IPS DF 6.9 (cell line): Measurements from ENCODE around the gene ERC2.

Experiments used
- DNase-seq: peaks from one replicate; pipeline ENCODE4 v3.0.0-alpha.2; 2013; ENCODE audit warnings: low read depth, low spot score
- H3K27ac ChIP-seq: one replicate; pipeline ENCODE4 v1.5.1; 2013; ENCODE audit warnings: low read length, control low read depth
- H3K27me3 ChIP-seq: 2 replicates; pipeline ENCODE4 v1.6.1; 2013; ENCODE audit warnings: mild to moderate bottlenecking, low read length; ENCODE audit not compliant: control insufficient read depth, insufficient read depth
- H3K36me3 ChIP-seq: 2 replicates; pipeline ENCODE4 v1.6.1; 2013; ENCODE audit warnings: low read length; ENCODE audit not compliant: control insufficient read depth, insufficient read depth
- H3K4me1 ChIP-seq: 2 replicates; pipeline ENCODE4 v1.6.1; 2013; ENCODE audit warnings: low read length; ENCODE audit not compliant: control insufficient read depth, insufficient read depth
- H3K4me3 ChIP-seq: 2 replicates; pipeline ENCODE4 v1.5.1; 2013; ENCODE audit warnings: mild to moderate bottlenecking, low read length
- H3K9me3 ChIP-seq: 2 replicates; pipeline ENCODE4 v1.6.1; 2013; ENCODE audit warnings: low read length, inconsistent platforms; ENCODE audit not compliant: control insufficient read depth, insufficient read depth
- WGBS: extraction: QIAGEN DNeasy Blood & Tissue Kit; methylation state at CpG from one replicate; pipeline ENCODE4 v1.1.7; 2013; ENCODE audit warnings: mixed read lengths, missing lambda C conversion rate; ENCODE audit not compliant: insufficient read length, insufficient coverage; 5-methylcytosine and 5-hydroxymethylcytosine counted together

ERC2 gene

GRCh38 chr3:56297281-56297840, 170.9 kb downstream of the ERC2 start:
- H3K27ac ChIP-seq = no peak overlapping the region
- H3K36me3 ChIP-seq = no peaks in the 10 kb centered on the region
- H3K4me1 ChIP-seq = no peaks in the 10 kb centered on the region
- no peaks in the 10 kb centered on the region for H3K9me3 ChIP-seq
- no CpG with 5 or more reads among the region's 3 CpGs for WGBS
- H3K27me3 ChIP-seq = no peaks in the 10 kb centered on the region
- no peak overlapping the region for H3K4me3 ChIP-seq
- no peak for DNase-seq

GRCh38 chr3:56296361-56296760, 171.9 kb downstream of the ERC2 start:
- H3K27ac ChIP-seq = no peak overlapping the region
- no CpG with 5 or more reads among the region's 5 CpGs for WGBS
- no peaks in the 10 kb centered on the region for H3K36me3 ChIP-seq
- H3K9me3 ChIP-seq = no peaks in the 10 kb centered on the region
- H3K27me3 ChIP-seq = no peaks in the 10 kb centered on the region
- DNase-seq = no peak
- H3K4me1 ChIP-seq = no peaks in the 10 kb centered on the region
- no peak overlapping the region for H3K4me3 ChIP-seq

GRCh38 chr3:56295161-56295560, 173.1 kb downstream of the ERC2 start:
- Histone ChIP-seq H3K36me3 (no peaks in the 10 kb centered on the region), H3K4me3 (no peak overlapping the region), H3K27ac (no peak overlapping the region), H3K4me1 (no peaks in the 10 kb centered on the region), H3K27me3 (no peaks in the 10 kb centered on the region), H3K9me3 (no peaks in the 10 kb centered on the region)
- WGBS = no CpG with 5 or more reads among the region's 2 CpGs
- DNase-seq = no peak

GRCh38 chr3:56294286-56294685, 174.0 kb downstream of the ERC2 start:
- no peak overlapping the region for H3K4me3 ChIP-seq
- no peaks in the 10 kb centered on the region for H3K27me3 ChIP-seq
- H3K36me3 ChIP-seq = no peaks in the 10 kb centered on the region
- DNase-seq = no peak
- H3K27ac ChIP-seq = no peak overlapping the region
- WGBS = no CpG with 5 or more reads among the region's 1 CpG
- no peaks in the 10 kb centered on the region for H3K9me3 ChIP-seq
- no peaks in the 10 kb centered on the region for H3K4me1 ChIP-seq

GRCh38 chr3:56291953-56292352, 176.3 kb downstream of the ERC2 start:
- H3K27me3 ChIP-seq = no peaks in the 10 kb centered on the region
- no peaks in the 10 kb centered on the region for H3K36me3 ChIP-seq
- H3K4me1 ChIP-seq = peaks cover 6% of the 10 kb centered on the region; the same call in 1 of the 2 replicates
- WGBS = no CpG with 5 or more reads among the region's 3 CpGs
- no peaks in the 10 kb centered on the region for H3K9me3 ChIP-seq
- H3K4me3 ChIP-seq = no peak overlapping the region
- DNase-seq = no peak
- H3K27ac ChIP-seq = no peak overlapping the region

- Histone ChIP-seq H3K9me3 (no peaks in the 10 kb centered on the region), H3K27ac (no peak overlapping the region), H3K4me3 (no peak overlapping the region), H3K36me3 (no peaks in the 10 kb centered on the region), H3K27me3 (no peaks in the 10 kb centered on the region), H3K4me1 (peaks cover 6% of the 10 kb centered on the region; the same call in 1 of the 2 replicates)
- no CpG with 5 or more reads among the region's 3 CpGs for WGBS
- DNase-seq = no peak
Measured at GRCh38 chr3:56291244-56291680, 177.0 kb downstream of the ERC2 start.

GRCh38 chr3:56290374-56290773, 177.9 kb downstream of the ERC2 start:
- no peak overlapping the region for H3K4me3 ChIP-seq
- no peaks in the 10 kb centered on the region for H3K36me3 ChIP-seq
- H3K27ac ChIP-seq = no peak overlapping the region
- no peaks in the 10 kb centered on the region for H3K9me3 ChIP-seq
- DNase-seq = no peak
- no peaks in the 10 kb centered on the region for H3K27me3 ChIP-seq
- WGBS = 100% methylated on average over 1 of the region's 2 CpGs
- peaks cover 7% of the 10 kb centered on the region; the same call in 1 of the 2 replicates for H3K4me1 ChIP-seq

- Histone ChIP-seq H3K4me1 (peaks cover 10% of the 10 kb centered on the region; the same call in 1 of the 2 replicates), H3K9me3 (no peaks in the 10 kb centered on the region), H3K27me3 (no peaks in the 10 kb centered on the region), H3K27ac (no peak overlapping the region), H3K4me3 (no peak overlapping the region), H3K36me3 (no peaks in the 10 kb centered on the region)
- WGBS = no CpG with 5 or more reads among the region's 4 CpGs
- no peak for DNase-seq
Measured at GRCh38 chr3:56288258-56288657, 180.0 kb downstream of the ERC2 start.

- no peak for DNase-seq
- peaks cover 4% of the 10 kb centered on the region; the same call in 1 of the 2 replicates for H3K4me1 ChIP-seq
- no peaks in the 10 kb centered on the region for H3K9me3 ChIP-seq
- no peaks in the 10 kb centered on the region for H3K36me3 ChIP-seq
- no peak overlapping the region for H3K4me3 ChIP-seq
- no peaks in the 10 kb centered on the region for H3K27me3 ChIP-seq
- no peak overlapping the region for H3K27ac ChIP-seq
Measured at GRCh38 chr3:56282341-56282740, 185.9 kb downstream of the ERC2 start.

- no peak overlapping the region for H3K27ac ChIP-seq
- no peaks in the 10 kb centered on the region for H3K4me1 ChIP-seq
- no peaks in the 10 kb centered on the region for H3K9me3 ChIP-seq
- H3K36me3 ChIP-seq = no peaks in the 10 kb centered on the region
- no peaks in the 10 kb centered on the region for H3K27me3 ChIP-seq
- no peak for DNase-seq
- WGBS = no CpG with 5 or more reads among the region's 1 CpG
- H3K4me3 ChIP-seq = no peak overlapping the region
Measured at GRCh38 chr3:56277236-56277635, 191.0 kb downstream of the ERC2 start.

GRCh38 chr3:56275120-56275519, 193.1 kb downstream of the ERC2 start:
- H3K27me3 ChIP-seq = no peaks in the 10 kb centered on the region

More at GRCh38 chr3:56275120-56275519, 193.1 kb downstream of the ERC2 start:
- no peak overlapping the region for H3K4me3 ChIP-seq
- no peak overlapping the region for H3K27ac ChIP-seq
- WGBS = no CpG with 5 or more reads among the region's 2 CpGs
- H3K36me3 ChIP-seq = no peaks in the 10 kb centered on the region
- H3K4me1 ChIP-seq = no peaks in the 10 kb centered on the region
- no peaks in the 10 kb centered on the region for H3K9me3 ChIP-seq
- no peak for DNase-seq
